ENCODE results near the gene ARSK.

Gene ARSK

DNA sequence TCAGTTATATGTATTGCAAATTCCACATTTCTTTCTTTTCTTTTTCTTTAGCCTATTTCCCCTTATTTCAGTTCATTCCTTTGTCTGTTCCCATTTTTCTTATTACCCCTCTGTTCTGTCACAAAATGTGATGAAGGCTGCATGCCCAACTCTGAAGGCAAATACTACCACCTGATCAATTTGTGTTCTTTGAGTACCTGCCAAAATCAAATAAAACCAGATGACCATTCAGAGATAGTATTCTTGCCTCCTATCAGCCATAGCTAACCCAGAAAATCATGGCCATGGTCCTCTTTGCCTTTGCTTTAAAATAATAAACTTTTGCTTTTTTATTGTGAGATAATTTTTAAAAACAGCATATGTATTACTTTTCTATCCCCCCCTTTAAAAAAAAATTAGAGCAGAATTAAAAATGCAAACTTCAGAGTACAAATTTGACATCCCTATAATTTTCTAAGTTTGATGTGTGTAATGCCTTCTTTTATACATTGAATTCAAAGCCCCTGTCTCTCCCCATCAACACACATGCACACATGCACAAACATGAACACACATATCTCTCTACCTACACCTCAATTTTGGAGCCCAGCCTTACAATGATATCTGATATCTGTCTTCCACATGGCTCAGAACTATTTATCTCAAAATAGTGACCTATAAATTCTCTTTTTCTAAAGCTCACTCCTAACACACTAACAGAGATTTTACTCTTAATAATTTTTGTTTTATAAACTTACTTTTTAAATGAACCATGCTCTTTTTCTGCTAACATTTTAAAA is 95.1 kb downstream of the ARSK start:
- no peak for DNase-seq

DNA sequence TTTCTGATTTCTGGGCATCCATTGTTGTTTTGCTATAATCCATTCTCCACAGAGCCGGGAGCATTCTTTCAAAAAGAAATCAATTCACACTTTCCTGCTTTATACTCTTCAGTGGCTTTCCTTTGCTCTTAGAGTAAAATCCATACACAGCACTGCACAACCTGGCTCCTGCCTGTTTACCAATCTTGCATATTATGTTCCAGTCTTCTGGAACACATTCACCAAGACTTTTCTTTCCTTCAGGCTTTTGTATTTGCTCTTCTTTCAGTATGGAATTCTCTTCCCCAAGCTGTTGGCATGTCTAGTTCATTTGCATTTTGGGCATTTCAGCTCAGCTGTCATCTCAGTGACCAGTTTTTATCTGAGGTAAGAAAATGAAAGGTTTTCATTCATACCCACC is 97.9 kb downstream of the ARSK start:
- no peak for DNase-seq

DNA sequence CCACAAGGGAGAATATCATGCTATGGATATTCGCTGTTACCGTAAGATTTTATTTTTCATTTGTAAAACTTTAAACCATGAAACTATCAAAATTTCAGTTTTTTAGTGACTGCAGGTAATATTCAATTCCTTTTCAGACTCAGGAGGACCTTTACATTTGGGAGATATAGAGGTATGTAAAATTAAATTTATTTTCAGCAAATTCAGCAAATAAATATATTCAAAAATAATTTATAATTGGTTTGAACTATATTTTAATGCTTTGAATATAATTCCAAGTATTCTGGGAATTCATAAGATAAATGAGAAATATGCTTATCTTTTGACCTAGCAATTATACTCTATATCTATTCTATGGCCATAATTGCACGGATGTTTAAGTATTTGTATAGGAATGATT is 99.3 kb downstream of the ARSK start:
- no peak for DNase-seq
